ENCODE measurements around the gene RAB5A.

Gene RAB5A

GRCh38 chr3:19932422-19932821, 14.5 kb upstream of the RAB5A start:
- no peak overlapping the region for H3K4me2 ChIP-seq (ENCODE audit: low read length)
- no peak overlapping the region for H3K27ac ChIP-seq (ENCODE audit: low read depth, low read length)
- H3K4me3 ChIP-seq (ENCODE audit: low read depth, low read length) = no peak overlapping the region
- H3K9ac ChIP-seq (ENCODE audit: low read length) = no peak overlapping the region
- no peak overlapping the region for H3K23ac ChIP-seq (ENCODE audit: low read length)
- H3K79me1 ChIP-seq (ENCODE audit: low read length) = no peaks in the 10 kb centered on the region
- no CpG with 5 or more reads among the region's 2 CpGs for WGBS (ENCODE audit: extremely low coverage, insufficient coverage, insufficient read length)
- H2AK5ac ChIP-seq (ENCODE audit: low read length) = no peak overlapping the region
- no peak overlapping the region for H2BK120ac ChIP-seq (ENCODE audit: insufficient read depth, low read length, poor library complexity)
- peaks cover 0 to 7% of the 10 kb centered on the region in 2 experiments for H3K4me1 ChIP-seq (ENCODE audit: control insufficient read depth in 1 of 2, insufficient read depth in 2 of 2, low read length in 2 of 2)
- no peaks in the 10 kb centered on the region for H3K36me3 ChIP-seq (ENCODE audit: control insufficient read depth in 1 of 2, insufficient read depth in 2 of 2, low read length in 2 of 2)
- no peaks in the 10 kb centered on the region for H3K9me3 ChIP-seq (ENCODE audit: insufficient read depth, low read depth, low read length)
- no peaks in the 10 kb centered on the region for H3K27me3 ChIP-seq (ENCODE audit: insufficient read depth, low read length)
- H4K91ac ChIP-seq (ENCODE audit: low read depth, low read length) = no peak overlapping the region
- no peak overlapping the region for H2BK5ac ChIP-seq (ENCODE audit: low read depth, low read length, poor library complexity)
- no peak for DNase-seq
- no peak overlapping the region for H4K12ac ChIP-seq (ENCODE audit: low read depth, low read length)
- no peak overlapping the region for H3K4ac ChIP-seq (ENCODE audit: low read depth, low read length)
- H3K79me2 ChIP-seq (ENCODE audit: control insufficient read depth, insufficient read depth, low read length, poor library complexity) = no peaks in the 10 kb centered on the region
- H2AFZ ChIP-seq (ENCODE audit: insufficient read depth, low read length, poor library complexity) = no peak overlapping the region
- no peak overlapping the region for H3K18ac ChIP-seq (ENCODE audit: low read length)
- no peak overlapping the region for H4K8ac ChIP-seq (ENCODE audit: low read depth, low read length)
- no peak overlapping the region for H2BK12ac ChIP-seq (ENCODE audit: low read length)
- no peak overlapping the region for H3K14ac ChIP-seq (ENCODE audit: low read length)

- no peak within 1 kb of the TSS for H3K9ac ChIP-seq (ENCODE audit: low read length)
- H3K9me3 ChIP-seq (ENCODE audit: insufficient read depth, low read depth, low read length) = no peaks in the 10 kb centered on the region
- H2BK12ac ChIP-seq (ENCODE audit: low read length) = no peak within 1 kb of the TSS
- no peaks in the 10 kb centered on the region for H3K27me3 ChIP-seq (ENCODE audit: insufficient read depth, low read length)
- H4K91ac ChIP-seq (ENCODE audit: low read depth, low read length) = no peak within 1 kb of the TSS
- no peaks in the 10 kb centered on the region for H3K79me2 ChIP-seq (ENCODE audit: control insufficient read depth, insufficient read depth, low read length, poor library complexity)
- H2BK120ac ChIP-seq (ENCODE audit: insufficient read depth, low read length, poor library complexity) = no peak within 1 kb of the TSS
- H4K12ac ChIP-seq (ENCODE audit: low read depth, low read length) = no peak within 1 kb of the TSS
- no CpG with 5 or more reads among the region's 5 CpGs for WGBS (ENCODE audit: extremely low coverage, insufficient coverage, insufficient read length)
- H3K4me1 ChIP-seq (ENCODE audit: control insufficient read depth in 1 of 2, insufficient read depth in 2 of 2, low read length in 2 of 2) = peaks cover 0 to 11% of the 10 kb centered on the region in 2 experiments
- DNase-seq = peak; percentile 72 to 87
- H3K4me2 ChIP-seq (ENCODE audit: low read length) = peak within 1 kb of the TSS; percentile 21
- H3K27ac ChIP-seq (ENCODE audit: low read depth, low read length) = no peak within 1 kb of the TSS
- H3K79me1 ChIP-seq (ENCODE audit: low read length) = no peaks in the 10 kb centered on the region
- no peak within 1 kb of the TSS for H2AFZ ChIP-seq (ENCODE audit: insufficient read depth, low read length, poor library complexity)
- no peak within 1 kb of the TSS for H2AK5ac ChIP-seq (ENCODE audit: low read length)
- no peaks in the 10 kb centered on the region for H3K36me3 ChIP-seq (ENCODE audit: control insufficient read depth in 1 of 2, insufficient read depth in 2 of 2, low read length in 2 of 2)
- H3K23ac ChIP-seq (ENCODE audit: low read length) = no peak within 1 kb of the TSS
- H4K8ac ChIP-seq (ENCODE audit: low read depth, low read length) = no peak within 1 kb of the TSS
- no peak within 1 kb of the TSS for H3K14ac ChIP-seq (ENCODE audit: low read length)
- H3K4ac ChIP-seq (ENCODE audit: low read depth, low read length) = no peak within 1 kb of the TSS
- no peak within 1 kb of the TSS for H3K18ac ChIP-seq (ENCODE audit: low read length)
- H3K4me3 ChIP-seq (ENCODE audit: low read depth, low read length) = no peak within 1 kb of the TSS
- no peak within 1 kb of the TSS for H2BK5ac ChIP-seq (ENCODE audit: low read depth, low read length, poor library complexity)
These were observed 12.8 kb upstream of the RAB5A start, which contains the start of gene EFHB for GRCh38 chr3:19934098-19934566. Gene EFHB, minus strand, starts transcription at chr3:19934217. Its CDS starts 199 bp downstream, at chr3:19934018.

GRCh38 chr3:19937459-19938294, 9.2 kb upstream of the RAB5A start:
- Histone ChIP-seq H3K4me3 (ENCODE audit: low read depth, low read length) (no peak overlapping the region), H2AK5ac (ENCODE audit: low read length) (no peak overlapping the region), H3K9me3 (ENCODE audit: insufficient read depth, low read depth, low read length) (no peaks in the 10 kb centered on the region), H3K18ac (ENCODE audit: low read length) (no peak overlapping the region), H2BK12ac (ENCODE audit: low read length) (no peak overlapping the region), H3K14ac (ENCODE audit: low read length) (no peak overlapping the region), H2BK5ac (ENCODE audit: low read depth, low read length, poor library complexity) (no peak overlapping the region), H4K91ac (ENCODE audit: low read depth, low read length) (no peak overlapping the region), H3K27ac (ENCODE audit: low read depth, low read length) (no peak overlapping the region), H3K4me1 (ENCODE audit: control insufficient read depth in 1 of 2, insufficient read depth in 2 of 2, low read length in 2 of 2) (peaks cover 0 to 4% of the 10 kb centered on the region in 2 experiments), H3K27me3 (ENCODE audit: insufficient read depth, low read length) (no peaks in the 10 kb centered on the region), H3K4ac (ENCODE audit: low read depth, low read length) (no peak overlapping the region), H3K79me1 (ENCODE audit: low read length) (no peaks in the 10 kb centered on the region), H3K23ac (ENCODE audit: low read length) (no peak overlapping the region), H2AFZ (ENCODE audit: insufficient read depth, low read length, poor library complexity) (no peak overlapping the region), H3K36me3 (ENCODE audit: control insufficient read depth in 1 of 2, insufficient read depth in 2 of 2, low read length in 2 of 2) (no peaks in the 10 kb centered on the region), H3K4me2 (ENCODE audit: low read length) (peak overlapping the region; percentile 32), H2BK120ac (ENCODE audit: insufficient read depth, low read length, poor library complexity) (no peak overlapping the region), H3K79me2 (ENCODE audit: control insufficient read depth, insufficient read depth, low read length, poor library complexity) (no peaks in the 10 kb centered on the region), H4K12ac (ENCODE audit: low read depth, low read length) (no peak overlapping the region), H3K9ac (ENCODE audit: low read length) (no peak overlapping the region), H4K8ac (ENCODE audit: low read depth, low read length) (no peak overlapping the region)
- DNase-seq = peak; percentile 52 to 91
- no CpG with 5 or more reads among the region's 7 CpGs for WGBS (ENCODE audit: extremely low coverage, insufficient coverage, insufficient read length)

GRCh38 chr3:19938295-19938627, 8.6 kb upstream of the RAB5A start:
- no peak for DNase-seq
- no peak overlapping the region for H2AFZ ChIP-seq (ENCODE audit: insufficient read depth, low read length, poor library complexity)
- no peaks in the 10 kb centered on the region for H3K36me3 ChIP-seq (ENCODE audit: control insufficient read depth in 1 of 2, insufficient read depth in 2 of 2, low read length in 2 of 2)
- H3K23ac ChIP-seq (ENCODE audit: low read length) = no peak overlapping the region
- no peak overlapping the region for H3K4me3 ChIP-seq (ENCODE audit: low read depth, low read length)
- H3K79me1 ChIP-seq (ENCODE audit: low read length) = no peaks in the 10 kb centered on the region
- H3K4ac ChIP-seq (ENCODE audit: low read depth, low read length) = no peak overlapping the region
- H2BK5ac ChIP-seq (ENCODE audit: low read depth, low read length, poor library complexity) = no peak overlapping the region
- no peak overlapping the region for H3K18ac ChIP-seq (ENCODE audit: low read length)
- H3K27ac ChIP-seq (ENCODE audit: low read depth, low read length) = no peak overlapping the region
- H4K8ac ChIP-seq (ENCODE audit: low read depth, low read length) = no peak overlapping the region
- no peak overlapping the region for H2BK120ac ChIP-seq (ENCODE audit: insufficient read depth, low read length, poor library complexity)
- H3K14ac ChIP-seq (ENCODE audit: low read length) = no peak overlapping the region
- H2AK5ac ChIP-seq (ENCODE audit: low read length) = no peak overlapping the region
- no CpG with 5 or more reads among the region's 1 CpG for WGBS (ENCODE audit: extremely low coverage, insufficient coverage, insufficient read length)
- no peak overlapping the region for H2BK12ac ChIP-seq (ENCODE audit: low read length)
- H3K4me1 ChIP-seq (ENCODE audit: control insufficient read depth in 1 of 2, insufficient read depth in 2 of 2, low read length in 2 of 2) = peaks cover 0 to 4% of the 10 kb centered on the region in 2 experiments
- no peaks in the 10 kb centered on the region for H3K79me2 ChIP-seq (ENCODE audit: control insufficient read depth, insufficient read depth, low read length, poor library complexity)
- no peak overlapping the region for H4K12ac ChIP-seq (ENCODE audit: low read depth, low read length)
- H3K27me3 ChIP-seq (ENCODE audit: insufficient read depth, low read length) = no peaks in the 10 kb centered on the region
- H3K9me3 ChIP-seq (ENCODE audit: insufficient read depth, low read depth, low read length) = no peaks in the 10 kb centered on the region
- H3K4me2 ChIP-seq (ENCODE audit: low read length) = no peak overlapping the region
- H4K91ac ChIP-seq (ENCODE audit: low read depth, low read length) = no peak overlapping the region
- no peak overlapping the region for H3K9ac ChIP-seq (ENCODE audit: low read length)

All from trophoblast cell (in vitro differentiated cells and primary cell).